Measurements from ENCODE around the gene STK33.

DNA sequence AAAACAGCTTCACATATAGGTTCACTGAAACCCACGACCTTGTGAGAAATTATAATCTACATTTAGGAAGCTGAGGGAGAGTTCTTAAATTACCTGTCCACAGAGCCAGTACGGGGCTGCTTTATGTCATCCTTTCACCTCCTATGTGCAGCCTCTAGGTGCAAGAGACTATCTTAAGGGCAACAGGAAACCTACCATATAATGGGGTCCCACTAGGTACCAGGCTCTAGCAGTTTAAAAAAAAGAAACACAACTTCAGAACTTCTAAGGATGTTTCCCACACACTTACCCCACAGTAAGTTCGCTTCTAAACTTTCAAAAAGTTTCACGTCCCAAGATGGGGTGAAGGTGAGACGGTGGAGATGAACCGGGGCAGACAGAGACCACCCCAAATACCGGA, 573 bp downstream of the STK33 start:
- no peak for TF ChIP-seq POLR2AphosphoS5 (IDR thresholded peaks at IDR 0.05; ENCODE audit: insufficient read depth in 1 of 2, low read depth in 1 of 2)
- TF ChIP-seq, protein P1, sequence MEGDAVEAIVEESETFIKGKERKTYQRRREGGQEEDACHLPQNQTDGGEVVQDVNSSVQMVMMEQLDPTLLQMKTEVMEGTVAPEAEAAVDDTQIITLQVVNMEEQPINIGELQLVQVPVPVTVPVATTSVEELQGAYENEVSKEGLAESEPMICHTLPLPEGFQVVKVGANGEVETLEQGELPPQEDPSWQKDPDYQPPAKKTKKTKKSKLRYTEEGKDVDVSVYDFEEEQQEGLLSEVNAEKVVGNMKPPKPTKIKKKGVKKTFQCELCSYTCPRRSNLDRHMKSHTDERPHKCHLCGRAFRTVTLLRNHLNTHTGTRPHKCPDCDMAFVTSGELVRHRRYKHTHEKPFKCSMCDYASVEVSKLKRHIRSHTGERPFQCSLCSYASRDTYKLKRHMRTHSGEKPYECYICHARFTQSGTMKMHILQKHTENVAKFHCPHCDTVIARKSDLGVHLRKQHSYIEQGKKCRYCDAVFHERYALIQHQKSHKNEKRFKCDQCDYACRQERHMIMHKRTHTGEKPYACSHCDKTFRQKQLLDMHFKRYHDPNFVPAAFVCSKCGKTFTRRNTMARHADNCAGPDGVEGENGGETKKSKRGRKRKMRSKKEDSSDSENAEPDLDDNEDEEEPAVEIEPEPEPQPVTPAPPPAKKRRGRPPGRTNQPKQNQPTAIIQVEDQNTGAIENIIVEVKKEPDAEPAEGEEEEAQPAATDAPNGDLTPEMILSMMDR (IDR thresholded peaks at IDR 0.05), result no peak
- no peak for TF ChIP-seq POLR2A (IDR thresholded peaks at IDR 0.05)

Measured in vagina (tissue), 2 donors.